Measurements from ENCODE around the gene PIAS1. TPM values are rescaled to one million over a fixed set of nuclear protein-coding genes. Genes with fewer than 3 reads are reported as not detected.
A peak's percentile ranks its signal among the peaks of the same experiment; 100 is the strongest.

Gene PIAS1
- total and polyA plus RNA-seq, 9 of the 15 experiments (the other 6 are each of a cell fraction or from before 2014, with no cell fraction given): 18.0 to 59.1 (median 28.5) TPM

DNA sequence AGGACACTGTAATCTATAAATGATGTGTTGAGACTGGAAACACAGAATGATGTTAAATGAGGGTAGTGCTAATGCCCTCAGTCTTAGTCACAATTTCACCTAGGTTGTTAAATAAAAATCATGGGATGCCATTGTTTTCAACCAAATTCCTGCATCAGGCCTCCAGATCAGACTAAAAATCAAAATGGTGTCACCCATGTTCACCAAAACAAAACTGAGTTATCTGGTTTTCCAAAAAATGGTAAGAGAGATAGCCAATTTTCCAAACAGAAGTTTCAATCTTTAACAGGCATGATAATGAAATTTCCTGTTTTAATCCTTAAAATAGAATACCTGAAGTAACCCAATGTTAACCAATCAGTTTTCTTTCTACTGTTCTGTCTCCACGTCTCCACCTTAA, 2.2 kb upstream of the PIAS1 start:
- in situ Hi-C loops (cut with MboI): no loop called here
- CTCF ChIA-PET (ENCODE audit: low intra/inter-chr PET ratio): interaction anchor here (1.3 kb wide), 1 partner anchor 188 kb away, joined by 4 read pairs; no protein-coding TSS in a partner anchor
- TF ChIP-seq MECOM (CRISPR knock-in tag; IDR thresholded peaks at IDR 0.05): peak; percentile 81
- TF ChIP-seq ZNF146 (CRISPR knock-in tag; IDR thresholded peaks at IDR 0.05; ENCODE audit: unreplicated experiment): no peak
- no peak for TF ChIP-seq TAF7 (tag; IDR thresholded peaks at IDR 0.05)
- no peak for TF ChIP-seq DACH1 (IDR thresholded peaks at IDR 0.05; ENCODE audit: partially characterized antibody)
- no peak for TF ChIP-seq U2AF2 (optimal IDR thresholded peaks at IDR 0.05; ENCODE audit: low read depth, low read length)
- TF ChIP-seq, protein P1, sequence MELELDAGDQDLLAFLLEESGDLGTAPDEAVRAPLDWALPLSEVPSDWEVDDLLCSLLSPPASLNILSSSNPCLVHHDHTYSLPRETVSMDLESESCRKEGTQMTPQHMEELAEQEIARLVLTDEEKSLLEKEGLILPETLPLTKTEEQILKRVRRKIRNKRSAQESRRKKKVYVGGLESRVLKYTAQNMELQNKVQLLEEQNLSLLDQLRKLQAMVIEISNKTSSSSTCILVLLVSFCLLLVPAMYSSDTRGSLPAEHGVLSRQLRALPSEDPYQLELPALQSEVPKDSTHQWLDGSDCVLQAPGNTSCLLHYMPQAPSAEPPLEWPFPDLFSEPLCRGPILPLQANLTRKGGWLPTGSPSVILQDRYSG (tag; conservative IDR thresholded peaks at IDR 0.05; ENCODE audit: low read depth): peak; percentile 51; the same call in 1 of the 2 replicates
- TF ChIP-seq RB1 (IDR thresholded peaks at IDR 0.05; ENCODE audit: low read depth): no peak
- TF ChIP-seq MYNN (IDR thresholded peaks at IDR 0.05): no peak
- TF ChIP-seq MYNN (CRISPR knock-in tag; IDR thresholded peaks at IDR 0.05): no peak
- 0 out of 2 replicates have a peak, but pooled peaks have one; percentile 49 for TF ChIP-seq GTF2A2 (tag; IDR thresholded peaks at IDR 0.05)
- TF ChIP-seq ZNF778 (CRISPR knock-in tag; IDR thresholded peaks at IDR 0.05): no peak
- TF ChIP-seq, protein P2, sequence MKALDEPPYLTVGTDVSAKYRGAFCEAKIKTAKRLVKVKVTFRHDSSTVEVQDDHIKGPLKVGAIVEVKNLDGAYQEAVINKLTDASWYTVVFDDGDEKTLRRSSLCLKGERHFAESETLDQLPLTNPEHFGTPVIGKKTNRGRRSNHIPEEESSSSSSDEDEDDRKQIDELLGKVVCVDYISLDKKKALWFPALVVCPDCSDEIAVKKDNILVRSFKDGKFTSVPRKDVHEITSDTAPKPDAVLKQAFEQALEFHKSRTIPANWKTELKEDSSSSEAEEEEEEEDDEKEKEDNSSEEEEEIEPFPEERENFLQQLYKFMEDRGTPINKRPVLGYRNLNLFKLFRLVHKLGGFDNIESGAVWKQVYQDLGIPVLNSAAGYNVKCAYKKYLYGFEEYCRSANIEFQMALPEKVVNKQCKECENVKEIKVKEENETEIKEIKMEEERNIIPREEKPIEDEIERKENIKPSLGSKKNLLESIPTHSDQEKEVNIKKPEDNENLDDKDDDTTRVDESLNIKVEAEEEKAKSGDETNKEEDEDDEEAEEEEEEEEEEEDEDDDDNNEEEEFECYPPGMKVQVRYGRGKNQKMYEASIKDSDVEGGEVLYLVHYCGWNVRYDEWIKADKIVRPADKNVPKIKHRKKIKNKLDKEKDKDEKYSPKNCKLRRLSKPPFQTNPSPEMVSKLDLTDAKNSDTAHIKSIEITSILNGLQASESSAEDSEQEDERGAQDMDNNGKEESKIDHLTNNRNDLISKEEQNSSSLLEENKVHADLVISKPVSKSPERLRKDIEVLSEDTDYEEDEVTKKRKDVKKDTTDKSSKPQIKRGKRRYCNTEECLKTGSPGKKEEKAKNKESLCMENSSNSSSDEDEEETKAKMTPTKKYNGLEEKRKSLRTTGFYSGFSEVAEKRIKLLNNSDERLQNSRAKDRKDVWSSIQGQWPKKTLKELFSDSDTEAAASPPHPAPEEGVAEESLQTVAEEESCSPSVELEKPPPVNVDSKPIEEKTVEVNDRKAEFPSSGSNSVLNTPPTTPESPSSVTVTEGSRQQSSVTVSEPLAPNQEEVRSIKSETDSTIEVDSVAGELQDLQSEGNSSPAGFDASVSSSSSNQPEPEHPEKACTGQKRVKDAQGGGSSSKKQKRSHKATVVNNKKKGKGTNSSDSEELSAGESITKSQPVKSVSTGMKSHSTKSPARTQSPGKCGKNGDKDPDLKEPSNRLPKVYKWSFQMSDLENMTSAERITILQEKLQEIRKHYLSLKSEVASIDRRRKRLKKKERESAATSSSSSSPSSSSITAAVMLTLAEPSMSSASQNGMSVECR (CRISPR knock-in tag; IDR thresholded peaks at IDR 0.05): no peak
- no peak for TF ChIP-seq CCNT2 (IDR thresholded peaks at IDR 0.05; ENCODE audit: borderline replicate concordance, extremely low read depth, insufficient read length, low read depth, low read length)
- TF ChIP-seq, protein P3, sequence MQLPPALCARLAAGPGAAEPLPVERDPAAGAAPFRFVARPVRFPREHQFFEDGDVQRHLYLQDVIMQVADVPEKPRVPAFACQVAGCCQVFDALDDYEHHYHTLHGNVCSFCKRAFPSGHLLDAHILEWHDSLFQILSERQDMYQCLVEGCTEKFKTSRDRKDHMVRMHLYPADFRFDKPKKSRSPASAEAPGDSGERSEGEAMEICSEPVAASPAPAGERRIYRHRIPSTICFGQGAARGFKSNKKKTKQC (CRISPR knock-in tag; IDR thresholded peaks at IDR 0.05): no peak
- TF ChIP-seq NR4A1 (CRISPR knock-in tag; IDR thresholded peaks at IDR 0.05): no peak
- TF ChIP-seq NR4A1 (tag; IDR thresholded peaks at IDR 0.05): peak; percentile 95

More for the DNA sequence above, 2.2 kb upstream of the PIAS1 start:
- intact Hi-C loops (cut with micrococcal nuclease): loop anchor here (5.0 to 10.0 kb wide), 2 partner anchors 103 to 170 kb away; no protein-coding TSS in a partner anchor
- DNase-seq (ENCODE audit: extremely low read depth in 1 of 4, low spot score in 3 of 4): no peak
- no TSS peak for BruUV-seq (replicated peaks)
- no peaks in the 10 kb centered on the region; the same call in 1 of the 2 replicates for H4K20me1 ChIP-seq (replicated peaks; ENCODE audit: control insufficient read depth, insufficient read depth, low read length)
- H3K27me3 ChIP-seq (ENCODE audit: control insufficient read depth in 2 of 2, insufficient read depth in 2 of 2, low read length in 2 of 2): no peaks in the 10 kb centered on the region
- WGBS (ENCODE audit: insufficient coverage, low coverage, missing lambda C conversion rate): 84% methylated on average over 1 of the region's 1 CpG
- H3K36me3 ChIP-seq (ENCODE audit: control insufficient read depth, insufficient read depth, low read length): no peaks in the 10 kb centered on the region
- no peak overlapping the region for H3K27ac ChIP-seq (ENCODE audit: extremely low read depth, low read depth, low read length)
- POLR2A ChIA-PET: no interaction called here
- peaks cover 28% of the 10 kb centered on the region for H3K79me2 ChIP-seq (ENCODE audit: control insufficient read depth, insufficient read depth, low read length)
- H3K9me3 ChIP-seq (replicated peaks; ENCODE audit: control insufficient read depth, insufficient read depth, low read depth, low read length): no peaks in the 10 kb centered on the region
- peaks cover 6 to 14% of the 10 kb centered on the region in 2 experiments; a peak in 3 of 5 replicates for H3K4me1 ChIP-seq (replicated peaks in 1 of 2; ENCODE audit: control insufficient read depth in 2 of 2, insufficient read depth in 2 of 2, low read length in 2 of 2)
- H3K4me3 ChIP-seq: no peak overlapping the region
- no peak overlapping the region for H3K9ac ChIP-seq (ENCODE audit: insufficient read depth in 1 of 2, low read depth in 2 of 2, low read length in 2 of 2)
- H3K9me1 ChIP-seq (ENCODE audit: control insufficient read depth, insufficient read depth, low read length): no peaks in the 10 kb centered on the region
- no peak for ATAC-seq
- peak overlapping the region; percentile 96 for H2AFZ ChIP-seq (ENCODE audit: low read depth, low read length)
- no peak overlapping the region for H3K4me2 ChIP-seq (ENCODE audit: insufficient read depth, low read length)
- peak; percentile 11 for FAIRE-seq

Data from K562 (cell line).